Measurements from ENCODE around the gene GLIS1. TPM values are rescaled to one million over a fixed set of nuclear protein-coding genes. Genes with fewer than 3 reads are reported as not detected.

GLIS1 gene
- total and polyA plus RNA-seq, 2 of the 8 experiments (the other 6 are each of a cell fraction or from before 2014, with no cell fraction given), result 0.15 to 0.22 TPM

DNA sequence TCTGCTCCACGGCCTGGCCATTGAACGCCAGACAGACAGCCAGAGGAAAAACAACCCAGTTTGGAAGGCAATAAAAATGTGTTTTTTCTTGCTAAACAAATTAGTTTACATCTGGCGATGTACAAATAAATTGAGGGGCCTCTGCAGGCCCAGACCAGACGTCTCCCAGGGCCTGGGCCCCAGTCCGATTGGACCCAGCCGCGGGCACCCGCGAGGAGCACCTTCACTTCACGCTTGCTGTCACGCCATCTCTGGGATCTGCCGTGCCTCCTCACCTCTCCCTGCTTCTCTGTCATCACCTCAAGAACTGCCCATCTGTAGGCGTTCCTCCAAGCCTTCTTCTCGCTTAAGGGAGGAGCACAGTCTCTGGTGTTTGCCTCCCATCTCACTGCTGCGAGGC is 61.5 kb downstream of the GLIS1 start (continued):
- TF ChIP-seq RNF2 (IDR thresholded peaks at IDR 0.05; ENCODE audit: borderline replicate concordance, low read depth, low read length, missing control alignments, poor library complexity, severe bottlenecking), result no peak
- no peak for TF ChIP-seq EP300 (IDR thresholded peaks at IDR 0.05; ENCODE audit: borderline replicate concordance in 1 of 2, low read depth in 2 of 2, low read length in 2 of 2)

Measured in H1 (cell line).